Adrenal gland (tissue), 12 donors: Measurements from ENCODE around the gene OPRD1. TPM values are rescaled to one million over a fixed set of nuclear protein-coding genes. Genes with fewer than 3 reads are reported as not detected.
"Not testable (repeated sequence)": the region's sequence is repeated elsewhere in the genome, so short reads cannot be mapped to it uniquely, and the experiment has no call there.

ENCODE experiments used
- DNase-seq, 7 donors: peaks; one replicate each; pipeline ENCODE4 v3.0.0-alpha.2; 2019 to 2020
- H3K27ac ChIP-seq, 5 donors: fragments of 200-600 bp; sonication (generic) in 4 of 5; 1 replicate in 3 of 5; 2 replicates in 2 of 5; pipeline versions ENCODE4 v1.5.1 to v1.8.0; 2016 to 2020; ENCODE audit warnings: mild to moderate bottlenecking in 1 of 5
- H3K27me3 ChIP-seq: fragments of 200-600 bp; 2 replicates; pipeline ENCODE4 v1.8.0; 2021
- H3K36me3 ChIP-seq, 2 donors: fragments of 200-600 bp; replicated peaks in 1 of 2; 1 replicate in 1 of 2; 2 replicates in 1 of 2; pipeline versions ENCODE4 v1.5.1 to v1.8.0; 2018 to 2022
- H3K4me1 ChIP-seq, 2 donors: fragments of 200-600 bp; replicated peaks in 1 of 2; 1 replicate in 1 of 2; 2 replicates in 1 of 2; pipeline versions ENCODE4 v1.5.1 to v1.8.0; 2018 to 2021
- H3K4me3 ChIP-seq, 4 donors: fragments of 200-600 bp; sonication (generic) in 3 of 4; one replicate each; pipeline ENCODE4 v1.5.1; 2016 to 2018
- H3K9me3 ChIP-seq, 3 donors: fragments of 200-600 bp; sonication (generic) in 1 of 3; replicated peaks in 1 of 3; 1 replicate in 2 of 3; 2 replicates in 1 of 3; pipeline versions ENCODE4 v1.5.1 to v1.8.0; 2016 to 2021
- POLR2A ChIP-seq, 2 donors: fragments of 450-650 bp; IDR thresholded peaks; one replicate each; pipeline ENCODE4 v1.6.1; 2017; ENCODE audit warnings: antibody characterized with exemption in 2 of 2, mild to moderate bottlenecking in 2 of 2, moderate library complexity in 1 of 2
- WGBS, 4 donors: extraction: QIAGEN DNeasy Blood & Tissue Kit in 2 of 4; methylation state at CpG; one replicate each; pipeline versions ENCODE4 v1.1.5 to v1.1.7; 2013 to 2017; 5-methylcytosine and 5-hydroxymethylcytosine counted together
- intact Hi-C, 2 donors: fragments of 100-400 bp; cut with DNase I; formaldehyde crosslinking; loops; one replicate each; pipeline versions ENCODE4 v1.14.1 to v1.15.0; 2022 to 2023
- polyA plus RNA-seq, 3 donors: library from polyadenylated mRNA; stranded (reverse); fragments of 200-250 nt in 2 of 3; fragments of 350-450 nt in 1 of 3; fragmentation: Illumina TruSeq in 1 of 3; extraction: RNeasy Lipid Tissue Mini Kit (QIAGEN cat#74804) in 1 of 3; gene quantifications; one replicate each; pipeline ENCODE4 v1.2.3, GENCODE V29; 2013 to 2014
- total RNA-seq, 9 donors: library from RNA; depleted of rRNA in 4 of 9; stranded (reverse); fragments of >200 nt in 4 of 9; fragments of 120-200 nt in 1 of 9; fragmentation: NEBNext Ultra II Directional in 1 of 9; extraction: Animal tissue kit (Norgen Biotek cat#: 25700) in 1 of 9; gene quantifications; one replicate each; pipeline versions ENCODE4 v1.1.0 to v1.2.4, GENCODE V29; 2013 to 2023
- TF ChIP-seq, protein P1 (sequence below), 6 experiments: fragments of 450-650 bp in 4 of 6; fragments of 200-600 bp in 2 of 6; sonication (generic) in 1 of 6; IDR thresholded peaks; 1 replicate in 5 of 6; 2 replicates in 1 of 6; pipeline versions ENCODE4 v1.5.1 to v1.8.0; 2016 to 2021; ENCODE audit warnings: antibody characterized with exemption in 6 of 6, mild to moderate bottlenecking in 2 of 6, moderate library complexity in 1 of 6
- donor health status: healthy with polysubstance abuse.
- donor health status: Bipolar disorder and iron deficiency.
- donor health status: DM: yes; HTN: yes; CAD: no.
- donor health status: DM: no; HTN: no; CAD: no.
- donor health status: DM: no; HTN: no; CAD: no.
- donor health status: DM: yes; HTN: yes; CAD: no.

OPRD1 gene
- total and polyA plus RNA-seq, 12 donors = 0.06 to 1.8 (median 0.35) TPM; not detected in 4

DNA sequence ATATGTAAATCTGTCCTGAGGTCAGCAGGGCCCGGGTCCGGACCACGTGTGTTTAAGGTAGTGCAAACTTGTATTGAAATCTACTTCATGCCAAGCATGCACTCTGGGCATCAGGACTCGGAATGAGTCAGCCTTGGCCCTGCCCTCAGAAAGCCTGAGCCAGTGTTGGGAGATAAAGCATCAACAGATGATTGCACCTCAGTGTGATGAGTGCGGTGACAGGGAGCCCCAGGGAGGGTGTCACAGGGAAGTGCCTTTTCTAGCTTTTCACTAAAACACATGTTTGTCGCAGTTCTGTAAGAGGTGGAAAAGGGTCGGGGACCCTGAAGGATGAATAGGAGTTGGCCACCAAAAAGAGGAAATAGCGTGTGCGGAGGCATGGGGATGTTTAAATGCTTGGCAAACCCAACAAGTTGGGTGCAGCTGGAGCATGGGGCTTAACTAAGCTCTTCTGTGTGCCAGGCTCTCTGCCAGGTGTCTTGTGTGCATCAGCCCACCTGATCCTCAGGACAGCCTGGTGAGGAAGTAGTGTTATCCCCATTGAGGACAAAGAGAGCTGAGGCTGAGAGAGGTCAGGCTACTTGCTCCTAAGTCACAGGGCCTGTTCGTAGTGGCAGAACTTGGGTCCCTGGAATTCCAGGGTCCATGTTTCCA lies 54.2 kb downstream of the OPRD1 start:
- TF ChIP-seq POLR2A (IDR thresholded peaks at IDR 0.05) = no peak
- TF ChIP-seq, protein P1, sequence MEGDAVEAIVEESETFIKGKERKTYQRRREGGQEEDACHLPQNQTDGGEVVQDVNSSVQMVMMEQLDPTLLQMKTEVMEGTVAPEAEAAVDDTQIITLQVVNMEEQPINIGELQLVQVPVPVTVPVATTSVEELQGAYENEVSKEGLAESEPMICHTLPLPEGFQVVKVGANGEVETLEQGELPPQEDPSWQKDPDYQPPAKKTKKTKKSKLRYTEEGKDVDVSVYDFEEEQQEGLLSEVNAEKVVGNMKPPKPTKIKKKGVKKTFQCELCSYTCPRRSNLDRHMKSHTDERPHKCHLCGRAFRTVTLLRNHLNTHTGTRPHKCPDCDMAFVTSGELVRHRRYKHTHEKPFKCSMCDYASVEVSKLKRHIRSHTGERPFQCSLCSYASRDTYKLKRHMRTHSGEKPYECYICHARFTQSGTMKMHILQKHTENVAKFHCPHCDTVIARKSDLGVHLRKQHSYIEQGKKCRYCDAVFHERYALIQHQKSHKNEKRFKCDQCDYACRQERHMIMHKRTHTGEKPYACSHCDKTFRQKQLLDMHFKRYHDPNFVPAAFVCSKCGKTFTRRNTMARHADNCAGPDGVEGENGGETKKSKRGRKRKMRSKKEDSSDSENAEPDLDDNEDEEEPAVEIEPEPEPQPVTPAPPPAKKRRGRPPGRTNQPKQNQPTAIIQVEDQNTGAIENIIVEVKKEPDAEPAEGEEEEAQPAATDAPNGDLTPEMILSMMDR (IDR thresholded peaks at IDR 0.05) = no peak
- intact Hi-C loops = loop anchor here (5.0 kb wide), 1 partner anchor 74 kb away; no protein-coding TSS in a partner anchor
- no peaks in the 10 kb centered on the region for H3K4me1 ChIP-seq
- 65 to 95% (median 69%) methylated on average over 6 to 10 of the region's 10 CpGs for WGBS, 4 donors
- H3K36me3 ChIP-seq = no peaks in the 10 kb centered on the region
- peak in 3 of 7 donors; percentile 39 to 51 (median 48) for DNase-seq
- peaks cover 4% of the 10 kb centered on the region for H3K27me3 ChIP-seq
- H3K9me3 ChIP-seq = no peaks in the 10 kb centered on the region
- H3K27ac ChIP-seq = no peak overlapping the region
- no peak overlapping the region for H3K4me3 ChIP-seq

DNA sequence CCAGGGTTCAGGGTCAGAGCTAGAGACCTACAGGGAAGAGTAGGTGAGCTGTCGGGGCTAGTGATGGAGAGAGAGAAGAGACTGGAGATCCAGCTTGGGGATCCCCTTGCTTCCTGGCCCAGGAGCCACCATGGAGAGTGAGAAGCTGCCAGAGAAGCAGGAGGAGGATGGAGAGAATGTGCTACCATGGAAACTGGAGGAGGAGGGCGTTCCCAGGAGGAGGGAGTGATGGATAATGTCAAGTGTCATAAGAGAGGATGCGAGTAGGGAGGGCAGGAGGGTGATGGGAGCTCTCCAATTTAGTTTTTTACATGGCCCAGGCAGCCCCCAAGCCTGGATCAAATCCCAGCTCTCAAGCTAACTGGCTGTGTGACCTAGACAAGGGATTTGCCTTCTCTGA lies 55.9 kb downstream of the OPRD1 start:
- H3K9me3 ChIP-seq = no peaks in the 10 kb centered on the region
- H3K36me3 ChIP-seq = no peaks in the 10 kb centered on the region
- intact Hi-C loops = loop anchor here (5.0 kb wide), 1 partner anchor 76 kb away; no protein-coding TSS in a partner anchor
- DNase-seq = no peak
- TF ChIP-seq POLR2A (IDR thresholded peaks at IDR 0.05) = no peak
- TF ChIP-seq, protein P1 (IDR thresholded peaks at IDR 0.05) = no peak
- H3K27ac ChIP-seq = no peak overlapping the region
- no peak overlapping the region for H3K4me3 ChIP-seq
- H3K4me1 ChIP-seq = no peaks in the 10 kb centered on the region
- 62 to 73% (median 70%) methylated on average over 3 of the region's 3 CpGs for WGBS, 4 donors
- peaks cover 4% of the 10 kb centered on the region for H3K27me3 ChIP-seq

DNA sequence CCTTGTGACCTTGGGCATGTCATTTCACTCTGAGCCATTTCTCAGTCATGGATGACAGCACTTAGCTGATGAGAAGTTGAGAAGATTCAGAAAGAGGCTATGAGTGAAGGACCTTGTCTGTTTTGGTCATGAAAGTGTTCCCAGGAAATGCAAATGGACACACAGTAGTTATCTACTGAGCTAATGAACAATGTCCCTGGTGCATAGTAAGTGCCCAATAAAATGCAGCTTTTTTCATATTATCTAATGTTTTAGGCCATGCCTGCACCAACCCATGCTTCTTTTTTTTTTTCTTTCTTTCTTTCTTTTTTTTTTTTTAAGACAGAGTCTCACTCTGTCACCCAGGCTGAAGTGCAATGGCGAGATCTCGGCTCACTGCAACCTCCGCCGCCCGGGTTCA lies 58.0 kb downstream of the OPRD1 start:
- WGBS, 4 donors = 90 to 98% (median 95%) methylated on average over 5 of the region's 5 CpGs
- intact Hi-C loops = loop anchor here (5.0 to 10.0 kb wide), 2 partner anchors 78 to 215 kb away; no protein-coding TSS in a partner anchor
- no peak overlapping the region for H3K4me3 ChIP-seq
- TF ChIP-seq, protein P1 (IDR thresholded peaks at IDR 0.05) = no peak
- TF ChIP-seq POLR2A (IDR thresholded peaks at IDR 0.05) = no peak
- H3K27ac ChIP-seq = no peak overlapping the region
- no peaks in the 10 kb centered on the region for H3K4me1 ChIP-seq
- no peak for DNase-seq
- no peaks in the 10 kb centered on the region for H3K9me3 ChIP-seq
- no peaks in the 10 kb centered on the region for H3K36me3 ChIP-seq
- peaks cover 4% of the 10 kb centered on the region for H3K27me3 ChIP-seq

DNA sequence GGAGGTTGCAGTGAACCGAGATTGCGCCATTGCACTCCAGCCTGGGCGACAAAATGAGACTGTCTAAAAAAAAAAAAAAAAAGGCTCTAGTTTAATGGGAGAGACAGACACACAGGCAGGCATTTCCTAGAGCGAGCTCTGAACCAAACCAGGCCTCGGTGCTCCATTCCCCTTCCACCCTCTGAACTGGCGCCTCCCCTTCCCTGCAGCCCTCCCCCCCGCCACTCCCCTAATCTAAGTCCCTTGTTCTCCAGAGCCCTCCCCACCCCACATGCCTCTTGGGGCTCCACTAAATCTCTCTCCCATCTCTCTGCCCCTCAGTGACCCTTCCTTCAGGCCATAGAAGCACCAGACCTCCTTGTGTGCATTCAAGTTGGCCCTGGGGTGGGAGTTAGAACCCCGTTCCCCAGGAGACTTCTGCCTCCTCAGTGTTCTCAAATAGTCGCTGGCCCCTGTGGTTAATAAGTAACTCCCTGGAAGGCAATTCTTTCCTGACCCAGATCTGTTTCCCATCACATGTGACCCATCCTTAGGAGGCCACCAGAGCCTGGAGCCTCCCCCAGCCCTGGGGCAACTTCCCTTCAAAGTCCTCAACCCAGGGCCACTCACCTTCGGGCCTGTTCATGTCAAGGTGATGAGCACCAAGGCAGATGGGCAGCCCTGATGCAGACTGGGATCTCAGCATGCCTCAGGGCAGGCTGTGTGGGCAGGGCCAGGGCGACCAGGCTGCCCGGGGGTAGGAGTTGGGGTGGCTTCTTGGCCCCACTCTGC lies 59.8 kb downstream of the OPRD1 start:
- Histone ChIP-seq H3K4me3 (no peak overlapping the region), H3K27ac (no peak overlapping the region), H3K4me1 (no peaks in the 10 kb centered on the region), H3K36me3 (no peaks in the 10 kb centered on the region), H3K9me3 (no peaks in the 10 kb centered on the region), H3K27me3 (peaks cover 4% of the 10 kb centered on the region)
- no peak for DNase-seq
- 85 to 87% (median 86%) methylated on average over 8 to 12 of the region's 12 CpGs for WGBS, 4 donors
- TF ChIP-seq, protein P1 (IDR thresholded peaks at IDR 0.05) = no peak
- no peak for TF ChIP-seq POLR2A (IDR thresholded peaks at IDR 0.05)
- intact Hi-C loops = loop anchor here in 1 of 2 donors (10.0 kb wide), 1 partner anchor 217 kb away; no protein-coding TSS in a partner anchor

DNA sequence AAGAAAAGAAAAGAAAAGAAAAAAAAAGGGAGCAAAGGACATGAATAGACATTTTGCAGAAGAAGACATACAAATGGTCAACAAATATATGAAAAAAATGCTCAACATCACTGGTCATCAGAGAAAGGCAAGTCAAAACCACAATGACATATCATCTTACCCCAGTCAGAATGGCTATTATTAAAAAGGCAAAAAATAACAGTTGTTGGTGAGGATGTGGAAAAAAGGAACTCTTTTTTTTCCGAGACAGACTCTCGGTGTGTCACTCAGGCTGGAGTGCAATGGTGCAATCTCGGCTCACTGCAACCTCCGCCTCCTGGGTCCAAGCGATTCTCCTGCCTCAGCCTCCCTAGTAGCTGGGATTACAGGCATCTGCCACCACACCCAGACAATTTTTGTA lies 63.2 kb downstream of the OPRD1 start:
- DNase-seq, H3K4me1 ChIP-seq, H3K27ac ChIP-seq, H3K4me3 ChIP-seq, H3K9me3 ChIP-seq, H3K27me3 ChIP-seq, H3K36me3 ChIP-seq: not testable (repeated sequence)
- WGBS, 4 donors = 70 to 78% (median 75%) methylated on average over 5 of the region's 5 CpGs
- intact Hi-C loops = loop anchor here (5.0 to 10.0 kb wide), 3 partner anchors 220 to 358 kb away; no protein-coding TSS in a partner anchor
